Sciatic nerve (tissue), 2 donors: ENCODE data around the gene PTPRN2. TPM values are rescaled to one million over a fixed set of nuclear protein-coding genes. Genes with fewer than 3 reads are reported as not detected.
"Not testable (repeated sequence)": the region's sequence is repeated elsewhere in the genome, so short reads cannot be mapped to it uniquely, and the experiment has no call there.

Source experiments
- ATAC-seq: fragments of 200-7000 bp; cut with Tn5 transposase; one replicate; pipeline ENCODE4 v1.9.1; 2020; ENCODE audit warnings: mild to moderate bottlenecking, moderate library complexity
- DNase-seq: peaks from one replicate; pipeline ENCODE4 v3.0.0-alpha.2; 2020; ENCODE audit warnings: low spot score
- intact Hi-C: fragments of 100-400 bp; cut with DNase I; formaldehyde crosslinking; loops from one replicate; pipeline ENCODE4 v1.14.2; 2022
- total RNA-seq: library from RNA; stranded (reverse); fragmentation: NEBNext Ultra II Directional; extraction: Animal tissue kit (Norgen Biotek cat#: 25700); gene quantifications from one replicate; pipeline ENCODE4 v1.2.1, GENCODE V29; 2021
- donor health status: DM: no; HTN: no; CAD: no.
- donor health status: DM: no; HTN: no; CAD: no.

The PTPRN2 gene
- total RNA-seq, 1 donor from 2014 or later, result 12.7 TPM

DNA sequence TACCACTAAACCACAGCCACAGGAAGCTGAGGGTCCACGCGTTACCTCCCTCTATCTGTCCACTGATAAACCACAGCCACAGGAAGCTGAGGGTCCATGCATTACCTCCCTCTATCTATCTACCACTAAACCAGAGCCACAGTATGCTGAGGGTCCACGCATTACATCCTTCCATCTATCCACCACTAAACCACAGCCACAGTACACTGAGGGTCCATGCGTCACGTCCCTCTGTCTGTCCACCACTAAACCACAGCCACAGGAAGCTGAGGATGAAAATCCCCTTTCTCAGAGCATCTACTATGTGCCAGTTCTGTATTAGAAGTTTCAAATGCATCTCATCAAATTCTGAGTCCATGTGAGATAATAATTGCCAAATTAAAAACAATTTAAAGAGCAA lies 661.5 kb downstream of the PTPRN2 start:
- no peak for ATAC-seq
- intact Hi-C loops, result no loop called here

DNA sequence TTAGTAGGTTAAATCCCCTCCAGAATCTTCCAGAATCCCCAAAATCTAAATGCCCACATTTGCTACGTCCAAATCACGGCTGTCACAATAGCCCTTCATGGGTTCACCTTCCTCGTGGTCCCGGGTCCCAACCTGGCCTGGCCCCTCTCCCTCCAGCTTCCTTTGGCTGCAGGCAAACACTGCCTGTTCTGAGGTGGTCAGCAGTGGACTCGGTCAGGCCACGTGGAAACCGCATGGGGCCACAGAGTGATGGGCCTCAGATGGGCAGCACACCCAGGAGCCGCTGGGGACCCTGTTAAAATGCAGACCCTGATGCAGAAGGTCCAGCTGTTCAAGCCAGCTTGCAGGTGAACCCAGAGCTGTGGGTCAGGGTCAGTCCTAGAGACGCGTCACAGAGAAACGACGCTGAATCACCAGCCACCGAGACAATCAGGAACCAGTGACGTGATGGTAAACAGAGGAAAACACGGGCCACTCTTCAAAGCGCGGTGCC lies 662.2 kb downstream of the PTPRN2 start:
- ATAC-seq (no peak), DNase-seq (no peak)
- intact Hi-C loops, result no loop called here

More for the DNA sequence above, 661.5 kb downstream of the PTPRN2 start:
- DNase-seq, result no peak

DNA sequence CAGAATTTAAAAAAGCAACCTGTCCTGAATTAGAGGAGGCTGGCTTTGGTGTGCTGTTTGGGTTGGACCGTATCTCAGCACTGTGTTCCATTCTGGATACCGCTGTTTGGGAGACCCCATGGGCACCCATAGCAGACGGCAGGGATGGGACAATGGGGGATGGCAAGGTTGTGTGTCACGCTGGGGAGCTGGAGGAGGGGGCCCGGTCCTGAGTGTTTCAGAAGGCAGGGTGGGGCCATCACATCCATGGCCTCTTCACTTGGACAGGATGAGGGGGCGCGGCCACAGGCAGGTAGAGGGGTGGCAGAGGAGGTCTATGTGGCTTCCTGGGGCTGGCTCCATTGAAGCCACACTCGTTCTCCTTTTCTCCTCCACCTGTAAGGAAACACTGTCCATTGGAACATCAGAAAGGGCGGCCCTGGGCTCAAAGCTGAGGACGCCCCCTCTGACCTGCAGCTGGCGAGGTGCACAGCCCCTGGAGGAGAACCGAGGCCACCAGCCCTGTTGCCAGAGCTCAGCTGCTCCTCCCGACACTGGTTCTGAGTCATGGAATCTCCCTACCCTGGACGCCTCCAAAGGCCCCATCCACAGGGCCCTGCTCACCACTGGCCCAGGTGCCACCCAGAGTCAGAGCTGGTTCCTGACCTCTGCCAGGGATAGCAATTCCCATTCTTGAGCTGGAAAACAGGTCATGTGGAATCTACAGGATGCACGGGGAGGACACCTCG lies 663.6 kb downstream of the PTPRN2 start:
- DNase-seq (no peak), ATAC-seq (no peak)
- intact Hi-C loops, result no loop called here

DNA sequence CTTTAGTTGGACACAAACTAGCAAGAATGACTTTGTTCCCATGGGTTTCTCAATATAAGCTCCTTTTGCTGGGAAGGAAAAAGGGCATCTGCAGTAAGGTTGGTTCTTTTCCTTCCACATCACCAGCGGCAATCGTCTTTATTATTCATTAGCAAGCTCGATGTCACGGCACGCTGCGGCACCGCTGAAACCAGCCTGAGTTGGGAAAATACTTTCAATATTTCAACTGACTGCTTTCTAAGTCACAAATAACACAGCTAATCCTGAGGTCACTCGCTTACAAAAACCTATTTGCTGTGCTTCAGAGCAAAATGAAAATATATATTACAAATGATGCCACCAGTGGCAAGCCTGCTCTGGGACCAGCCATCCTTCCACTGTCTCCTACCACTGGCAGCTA lies 665.0 kb downstream of the PTPRN2 start:
- no peak for DNase-seq

DNA sequence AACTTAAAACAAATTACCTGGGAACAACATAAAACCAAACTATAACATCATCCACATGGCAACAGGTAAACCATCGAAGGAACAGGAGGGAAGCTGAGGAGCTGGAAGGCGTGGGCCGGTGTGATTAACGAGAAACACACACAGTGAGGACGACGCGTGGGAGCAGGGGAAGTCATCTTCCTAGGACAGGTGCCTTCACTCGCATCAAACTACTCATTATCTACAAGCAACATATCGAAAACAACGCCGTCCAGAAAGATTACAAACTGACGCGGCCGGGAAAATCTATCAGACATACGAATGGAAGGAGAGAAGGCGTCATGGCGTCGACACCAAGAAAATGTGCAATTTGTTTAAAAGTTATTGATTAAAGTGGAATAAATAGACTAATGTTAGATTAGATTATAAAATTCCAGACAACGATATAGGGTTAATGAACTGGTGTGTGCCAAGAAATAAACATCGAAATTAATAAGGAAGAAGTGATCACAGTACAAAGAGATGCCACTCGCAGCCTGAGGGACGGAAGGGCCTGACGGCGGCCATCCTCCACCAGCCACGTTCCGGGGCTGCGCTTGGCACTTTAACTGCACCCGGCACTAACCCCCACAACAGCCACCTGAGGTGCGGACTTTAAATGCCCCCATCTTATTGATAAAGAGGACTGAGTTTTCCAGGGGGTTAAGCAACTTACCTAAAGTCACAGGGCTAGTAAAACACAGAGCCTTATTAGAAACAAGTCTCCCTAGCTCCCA lies 669.1 kb downstream of the PTPRN2 start:
- intact Hi-C loops, result no loop called here
- DNase-seq (no peak), ATAC-seq (no peak)

More for the DNA sequence above, 665.0 kb downstream of the PTPRN2 start:
- ATAC-seq, result no peak
- intact Hi-C loops, result no loop called here

DNA sequence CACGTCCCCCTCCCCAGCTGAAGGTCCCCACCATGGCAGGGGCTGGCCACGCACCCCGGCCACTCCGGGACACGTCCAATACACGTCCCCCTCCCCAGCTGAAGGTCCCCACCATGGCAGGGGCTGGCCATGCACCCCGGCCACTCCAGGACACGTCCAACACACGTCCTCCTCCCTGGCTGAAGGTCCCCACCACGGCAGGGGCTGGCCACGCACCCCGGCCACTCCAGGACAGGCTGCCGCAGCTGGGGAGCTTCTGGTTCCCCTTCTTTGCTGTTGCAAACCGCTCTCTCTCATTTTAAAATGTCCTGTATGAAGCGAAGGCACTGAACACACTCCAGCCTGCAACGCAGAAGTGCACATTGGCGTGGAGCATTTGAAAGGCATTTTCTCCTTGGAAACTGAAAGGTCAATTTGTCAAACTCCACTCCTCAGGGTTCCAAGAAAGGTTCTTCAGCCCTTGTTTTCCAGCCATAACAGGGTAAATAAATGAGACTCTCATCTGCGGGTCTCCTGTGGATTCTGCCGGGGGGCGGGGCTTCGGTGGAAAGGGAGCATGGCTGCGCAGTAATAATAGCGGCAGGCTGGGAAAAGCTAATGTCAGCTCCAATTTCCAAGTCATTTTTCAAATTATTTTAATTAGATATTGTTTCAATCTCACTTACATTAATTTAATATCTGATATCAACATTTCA lies 670.5 kb downstream of the PTPRN2 start:
- ATAC-seq, result no peak
- no peak for DNase-seq
- intact Hi-C loops, result no loop called here

DNA sequence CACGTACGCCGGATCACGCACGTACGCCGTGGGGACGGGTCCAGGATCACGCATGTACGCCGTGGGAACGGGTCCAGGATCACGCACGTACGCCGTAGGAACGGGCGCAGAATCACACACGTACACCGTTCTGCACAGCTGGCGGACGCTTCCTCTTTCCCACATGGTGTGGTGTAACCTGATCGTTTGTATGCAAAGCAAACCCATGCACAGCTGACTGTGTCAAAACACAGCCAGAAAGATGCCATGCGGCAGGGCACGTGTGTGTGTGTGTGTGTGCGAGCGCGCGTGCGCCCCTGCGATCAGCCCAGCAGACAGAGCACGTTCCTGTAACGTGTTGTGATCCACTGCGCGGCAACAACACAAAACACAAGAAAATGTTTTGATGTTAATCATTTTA lies 677.2 kb downstream of the PTPRN2 start:
- intact Hi-C loops, result no loop called here
- ATAC-seq (no peak), DNase-seq (no peak)

DNA sequence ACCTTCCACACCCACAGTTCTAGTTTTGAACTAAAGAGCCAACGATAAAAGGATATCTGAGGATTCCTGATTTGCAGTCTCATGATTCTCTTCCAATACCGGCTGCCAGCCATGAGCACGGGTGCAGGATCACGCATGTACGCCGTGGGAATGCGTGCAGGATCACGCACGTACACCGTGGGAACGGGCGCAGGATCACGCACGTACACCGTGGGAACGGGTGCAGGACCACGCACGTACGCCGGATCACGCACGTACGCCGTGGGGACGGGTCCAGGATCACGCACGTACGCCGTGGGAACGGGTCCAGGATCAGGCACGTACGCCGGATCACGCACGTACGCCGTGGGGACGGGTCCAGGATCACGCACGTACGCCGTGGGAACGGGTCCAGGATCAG lies 677.6 kb downstream of the PTPRN2 start:
- ATAC-seq, DNase-seq, intact Hi-C loops: not testable (repeated sequence)

DNA sequence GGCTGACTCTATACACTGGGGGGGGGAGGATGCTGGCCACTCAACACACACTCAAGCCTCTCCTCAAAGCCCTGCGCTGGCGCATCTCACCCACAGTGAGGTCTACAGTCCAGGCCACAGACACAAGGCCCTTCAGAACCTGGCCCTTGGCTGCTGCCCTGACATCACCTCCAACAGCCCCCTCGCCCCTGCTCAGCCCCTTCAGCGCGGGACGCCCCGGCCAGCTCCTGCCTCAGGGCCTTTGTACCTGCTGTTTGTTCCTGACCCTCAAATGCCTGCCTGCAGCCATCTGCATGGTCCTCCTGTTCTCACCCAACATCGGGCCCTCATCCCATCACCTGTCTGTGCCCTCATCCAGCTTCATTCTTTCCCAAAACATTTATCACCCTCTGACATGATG lies 678.3 kb downstream of the PTPRN2 start:
- intact Hi-C loops, result no loop called here

DNA sequence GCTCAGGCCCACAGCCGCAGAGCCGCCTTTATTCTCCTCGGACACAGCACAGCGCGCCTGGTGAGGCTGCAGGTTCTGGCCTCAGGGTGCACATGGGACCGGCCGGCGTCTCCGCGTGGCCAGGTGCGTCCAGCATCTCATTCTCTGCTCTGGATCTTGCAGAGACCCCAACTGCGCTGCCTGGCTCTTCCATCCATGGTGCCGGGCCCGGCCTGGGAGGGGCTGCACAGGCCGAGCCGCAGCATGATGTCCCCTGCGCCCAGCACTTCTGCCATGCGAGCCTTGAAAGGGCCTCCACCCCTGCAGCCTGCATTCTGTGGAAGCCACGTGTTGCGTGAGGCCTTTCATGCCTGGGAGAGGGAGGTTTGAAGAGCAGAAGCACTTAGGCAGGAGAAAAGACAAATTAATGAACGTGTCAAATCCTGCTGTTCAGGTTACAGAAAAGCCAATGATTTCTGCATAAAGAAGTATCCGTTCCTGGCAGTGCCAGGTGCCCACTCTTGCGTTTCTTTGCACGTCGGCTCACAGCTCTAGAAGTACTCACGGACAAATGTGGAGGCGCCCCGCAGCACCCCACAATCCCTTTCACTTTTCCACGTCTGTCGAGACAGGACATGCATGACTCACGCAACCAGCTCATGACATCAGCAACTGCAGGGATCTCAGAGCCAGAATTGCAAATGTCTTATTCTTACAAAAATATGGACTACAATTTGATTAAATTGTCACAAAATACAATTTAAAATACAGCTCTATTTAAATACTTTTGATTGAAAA lies 679.4 kb downstream of the PTPRN2 start:
- DNase-seq, result no peak

More for the DNA sequence above, 678.3 kb downstream of the PTPRN2 start:
- no peak for ATAC-seq
- no peak for DNase-seq

DNA sequence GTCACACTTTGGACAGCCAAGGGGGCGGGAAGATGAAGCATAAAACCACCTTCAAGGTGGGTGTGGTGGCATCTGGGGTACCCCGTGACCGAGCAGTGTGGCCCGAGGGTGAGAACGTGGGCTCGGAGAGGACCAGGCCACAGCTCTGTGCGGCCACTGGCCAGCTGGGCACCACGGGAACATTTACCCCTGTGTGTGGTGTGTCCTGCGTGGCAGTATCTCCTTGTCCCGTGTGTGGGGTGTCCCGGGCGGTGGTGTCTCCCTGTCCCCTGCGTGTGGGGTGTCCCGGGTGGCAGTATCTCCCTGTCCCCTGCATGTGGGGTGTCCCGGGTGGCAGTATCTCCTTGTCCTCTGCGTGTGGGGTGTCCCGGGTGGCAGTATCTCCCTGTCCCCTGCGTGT lies 680.5 kb downstream of the PTPRN2 start:
- ATAC-seq, result no peak

More for the DNA sequence above, 679.4 kb downstream of the PTPRN2 start:
- intact Hi-C loops, result no loop called here
- ATAC-seq, result no peak

DNA sequence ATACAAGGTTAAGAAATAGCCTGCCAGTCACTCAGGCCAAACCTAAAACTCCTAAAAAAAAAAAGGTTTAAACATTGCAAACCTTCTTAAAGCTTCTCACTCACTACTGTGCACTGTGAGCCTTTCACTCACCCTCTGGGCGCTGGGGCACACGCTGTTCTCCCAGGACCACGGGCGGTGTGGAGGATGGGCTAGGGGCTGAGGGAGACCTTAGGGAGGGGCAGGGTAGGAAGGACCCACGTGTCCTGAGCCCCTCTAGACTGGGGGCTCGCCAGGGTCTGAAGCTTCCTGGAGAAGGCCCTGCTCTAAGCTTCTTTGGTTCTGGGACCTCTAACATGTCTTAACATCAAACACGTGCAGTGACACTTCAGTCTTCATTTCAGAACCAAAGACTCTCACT lies 681.0 kb downstream of the PTPRN2 start:
- ATAC-seq (no peak), DNase-seq (no peak)
- intact Hi-C loops, result no loop called here

More for the DNA sequence above, 680.5 kb downstream of the PTPRN2 start:
- DNase-seq, result no peak
- intact Hi-C loops, result no loop called here

DNA sequence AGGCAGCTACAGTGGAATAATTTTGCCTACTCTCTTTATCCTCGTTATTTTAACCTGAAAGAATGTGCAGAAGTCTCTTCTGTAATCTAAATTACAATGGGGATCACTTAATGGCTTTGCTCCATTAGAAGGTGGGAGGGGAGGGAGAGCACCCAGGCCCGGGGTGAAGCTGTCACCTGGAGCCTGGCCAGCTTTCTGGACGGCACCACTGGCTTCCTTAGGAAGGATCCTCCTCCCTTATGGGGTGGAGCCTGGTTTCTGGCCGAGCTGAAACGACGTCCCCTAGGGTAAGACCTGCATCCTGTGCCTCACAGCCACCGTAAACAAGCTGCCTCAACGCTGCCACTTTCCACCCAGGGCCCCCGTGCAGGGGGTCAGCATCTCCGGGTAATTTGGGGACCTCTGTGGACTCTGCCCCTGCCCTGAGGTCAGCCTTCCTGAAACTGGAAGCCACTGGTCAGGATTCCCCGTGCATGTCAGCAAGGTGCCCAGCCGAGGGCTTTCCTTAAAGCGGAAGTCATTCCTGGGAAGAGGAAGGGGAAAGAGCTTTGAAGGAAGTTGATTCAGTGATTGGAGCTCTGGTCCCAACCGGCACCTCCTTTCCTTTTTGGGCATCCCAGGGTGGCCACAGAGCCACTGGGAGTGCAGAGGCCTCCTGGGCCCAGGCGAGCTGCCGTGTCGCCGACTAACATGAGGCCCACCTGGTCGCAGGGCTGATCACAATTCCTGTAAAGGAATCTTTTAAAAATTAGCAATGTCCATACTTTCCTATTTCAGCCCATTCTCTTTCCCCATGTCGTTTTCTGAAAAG lies 681.8 kb downstream of the PTPRN2 start:
- intact Hi-C loops, result no loop called here
- DNase-seq (no peak), ATAC-seq (peak; percentile 26)

DNA sequence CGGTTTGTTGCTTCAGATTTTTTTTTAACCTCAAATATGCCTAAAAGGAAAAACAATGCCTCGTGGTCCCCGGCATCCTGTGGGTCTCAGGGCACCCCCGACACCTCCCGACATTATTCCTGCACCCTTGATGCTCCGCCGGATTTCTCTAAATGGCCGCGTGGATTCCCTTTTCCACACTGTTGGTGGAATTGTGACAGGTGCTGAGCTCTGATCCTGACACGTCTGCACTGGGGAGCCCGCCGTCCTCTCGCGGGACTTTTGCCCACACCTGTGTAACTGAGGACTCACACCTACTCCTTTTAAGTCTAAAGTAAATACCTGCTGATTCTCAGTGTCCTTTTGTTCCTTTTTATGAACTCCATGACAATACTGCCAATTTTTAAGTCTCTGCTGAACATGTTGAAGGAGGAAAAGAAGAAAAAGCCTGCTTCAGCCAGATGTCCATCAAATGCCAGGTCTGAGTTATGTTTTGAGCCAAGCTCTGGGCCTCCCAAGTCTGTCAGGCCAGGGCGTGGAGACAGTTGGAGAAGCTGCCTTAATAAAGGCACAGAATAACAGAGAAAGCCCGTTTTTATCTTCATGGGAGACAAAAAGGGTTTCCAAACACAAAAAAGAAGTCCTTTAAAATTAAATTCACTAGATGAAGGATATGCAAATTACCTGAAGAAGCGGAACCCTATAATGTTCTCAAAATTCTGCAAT lies 682.6 kb downstream of the PTPRN2 start:
- intact Hi-C loops, result no loop called here
- ATAC-seq, result no peak
- no peak for DNase-seq

DNA sequence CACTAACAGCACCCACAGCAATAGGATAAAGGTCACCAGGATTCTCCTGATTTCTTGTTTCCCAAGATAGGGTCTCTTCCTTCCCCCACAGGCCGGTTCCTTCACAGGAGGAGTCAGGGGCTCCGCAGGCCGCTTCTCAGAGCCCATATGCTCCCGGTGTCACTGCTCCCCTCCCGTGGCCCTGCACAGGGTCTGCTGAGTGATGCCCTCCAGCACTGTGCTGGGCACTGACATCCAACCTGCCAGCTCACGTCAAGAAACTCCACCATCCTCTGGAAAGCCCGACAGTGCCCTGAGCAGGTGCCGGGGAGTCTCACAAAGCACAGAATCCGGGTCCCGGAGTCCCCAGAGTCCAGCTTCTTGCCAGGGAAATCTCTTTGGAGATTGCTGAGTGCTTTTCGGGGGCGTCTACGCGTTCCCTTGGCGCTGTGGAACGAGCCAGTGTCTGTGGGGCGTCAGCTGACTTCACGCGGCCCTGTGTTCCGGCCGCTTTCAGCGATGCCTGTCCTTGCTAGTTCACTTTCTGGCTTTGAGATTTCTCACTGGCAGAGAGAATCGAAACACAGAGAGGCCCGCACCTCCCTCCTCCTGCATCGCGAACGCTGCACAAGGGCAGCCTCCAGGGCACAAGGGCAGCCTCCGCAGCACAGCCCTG lies 683.3 kb downstream of the PTPRN2 start:
- ATAC-seq (no peak), DNase-seq (no peak)
- intact Hi-C loops, result no loop called here

DNA sequence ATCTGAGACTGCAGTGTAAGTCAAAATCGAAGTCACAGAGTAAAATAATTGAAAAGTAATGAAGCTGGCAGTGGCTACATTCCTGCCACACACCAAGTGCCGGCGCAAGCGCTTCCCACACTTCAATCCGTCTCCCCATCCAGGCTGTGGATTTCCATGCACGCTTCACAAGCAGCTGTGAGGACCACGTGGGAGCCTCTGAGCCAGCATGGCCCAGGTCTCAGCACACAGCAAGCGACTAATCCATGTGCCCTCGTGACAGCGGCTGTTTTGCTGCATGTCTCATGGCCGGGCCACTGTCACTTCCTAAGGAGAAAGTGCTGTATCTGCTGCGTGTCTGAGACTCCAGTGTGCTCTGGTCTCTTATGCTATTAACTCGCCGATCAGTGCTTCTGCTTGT lies 683.9 kb downstream of the PTPRN2 start:
- DNase-seq (no peak), ATAC-seq (no peak)
- intact Hi-C loops, result no loop called here

DNA sequence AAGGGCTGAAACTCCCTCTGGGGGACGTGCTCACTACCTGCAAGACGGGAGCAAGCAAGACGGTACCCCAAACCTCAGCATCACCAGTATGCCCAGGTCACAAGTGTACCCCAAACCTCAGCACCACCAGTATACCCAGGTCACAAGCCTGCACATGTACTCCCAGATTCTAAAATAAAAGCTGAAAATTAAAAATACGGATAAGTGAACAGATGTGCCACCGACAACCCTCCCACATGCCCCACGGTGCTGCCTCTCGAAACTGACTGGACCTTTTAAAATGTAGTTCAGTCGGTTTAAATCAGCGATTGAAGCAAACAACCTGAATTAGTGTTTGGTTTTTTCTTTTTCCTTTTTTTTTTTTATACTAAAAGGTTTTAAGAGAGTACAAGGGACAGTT lies 684.3 kb downstream of the PTPRN2 start:
- ATAC-seq (no peak), DNase-seq (no peak)
- intact Hi-C loops, result no loop called here
